Fibroblast of skin of back (primary cell): Measurements from ENCODE around the gene SAP30L. TPM values are rescaled to one million over a fixed set of nuclear protein-coding genes. Genes with fewer than 3 reads are reported as not detected.

ENCODE experiments used
- DNase-seq: peaks from one replicate; pipeline ENCODE4 v3.0.0-alpha.2; 2013
- polyA plus RNA-seq, 2 experiments: library from polyadenylated mRNA; unstranded; fragments of 120-200 nt; gene quantifications; one replicate each; pipeline ENCODE4 v1.2.1, GENCODE V29; 2013; ENCODE audit not compliant: insufficient read length in 2 of 2

The SAP30L gene, protein sequence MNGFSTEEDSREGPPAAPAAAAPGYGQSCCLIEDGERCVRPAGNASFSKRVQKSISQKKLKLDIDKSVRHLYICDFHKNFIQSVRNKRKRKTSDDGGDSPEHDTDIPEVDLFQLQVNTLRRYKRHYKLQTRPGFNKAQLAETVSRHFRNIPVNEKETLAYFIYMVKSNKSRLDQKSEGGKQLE
- polyA plus RNA-seq (2013, experiment 1 of 2; ENCODE audit: insufficient read length), result 31.0 TPM
- 24.0 TPM for polyA plus RNA-seq (2013, experiment 2 of 2; ENCODE audit: insufficient read length)

DNA sequence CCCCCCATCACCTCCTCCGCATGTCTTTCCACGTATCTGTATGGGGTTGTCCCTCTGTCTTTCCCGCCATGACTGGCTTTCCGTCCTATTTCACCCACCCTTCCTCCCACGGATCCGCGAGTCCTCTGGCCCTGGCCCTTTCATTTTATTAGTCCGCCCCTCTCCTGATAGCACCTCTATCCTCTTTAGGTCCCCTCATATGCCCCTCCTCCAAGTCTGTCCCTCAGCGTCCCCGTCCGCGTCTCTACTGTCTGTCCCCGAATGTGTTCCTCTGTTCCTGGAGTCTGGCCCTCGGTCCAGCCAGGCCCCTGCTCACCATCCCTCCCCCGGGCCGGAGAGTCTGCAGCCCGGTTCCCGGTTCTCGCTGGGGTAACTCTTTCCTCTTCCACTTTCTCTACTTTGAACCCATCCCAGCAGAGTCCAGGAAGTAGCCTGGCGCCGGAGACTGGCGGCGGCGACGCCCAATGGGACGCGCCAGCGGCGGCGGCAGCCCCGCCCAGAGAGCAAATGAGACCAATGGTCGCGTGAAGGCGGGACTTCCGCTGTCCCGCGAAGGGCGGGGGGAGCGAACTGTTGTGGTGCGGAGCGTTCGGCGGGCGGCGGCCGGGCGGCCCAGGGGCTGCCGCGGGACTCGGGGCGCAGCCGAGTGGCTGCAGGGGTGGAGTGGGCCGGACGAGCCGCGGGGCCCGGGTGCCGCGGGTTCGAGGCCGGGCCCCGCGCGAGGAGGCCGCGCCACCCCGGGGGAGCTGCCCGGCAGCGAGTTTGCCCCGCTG, at the start of gene SAP30L:
Gene SAP30L, plus strand, starts transcription at position 576 of the 773 bp plus-strand sequence. CDS start 608 bp downstream, outside the sequence.
- DNase-seq, result peak; percentile 94

GRCh38 chr5:154396128-154396527, 49.7 kb upstream of the SAP30L start:
- no peak for DNase-seq

GRCh38 chr5:154397652-154398406, 48.0 kb upstream of the SAP30L start:
- DNase-seq, result no peak

GRCh38 chr5:154400678-154401077, 45.1 kb upstream of the SAP30L start:
- no peak for DNase-seq

DNA sequence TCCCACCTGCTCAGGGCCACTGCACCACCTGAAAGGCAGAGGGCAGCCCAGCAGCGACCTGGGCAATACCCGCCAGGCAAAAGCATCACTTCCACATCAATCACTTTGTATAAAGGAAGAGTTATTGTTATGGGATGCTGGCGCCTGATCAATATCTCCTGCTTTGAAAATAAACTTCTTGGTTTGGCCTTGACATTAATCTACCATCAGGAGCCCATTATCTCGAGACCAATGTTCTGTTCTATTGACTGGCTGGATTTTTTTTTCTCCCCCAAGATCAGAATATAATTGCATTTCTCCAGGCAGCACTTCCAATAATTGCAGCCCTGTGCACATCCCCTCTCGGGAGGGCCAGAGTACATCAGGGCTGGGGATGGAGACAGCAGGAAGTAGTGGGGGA, 44.4 kb upstream of the SAP30L start:
- no peak for DNase-seq

GRCh38 chr5:154401931-154402330, 43.9 kb upstream of the SAP30L start:
- DNase-seq, result no peak

DNA sequence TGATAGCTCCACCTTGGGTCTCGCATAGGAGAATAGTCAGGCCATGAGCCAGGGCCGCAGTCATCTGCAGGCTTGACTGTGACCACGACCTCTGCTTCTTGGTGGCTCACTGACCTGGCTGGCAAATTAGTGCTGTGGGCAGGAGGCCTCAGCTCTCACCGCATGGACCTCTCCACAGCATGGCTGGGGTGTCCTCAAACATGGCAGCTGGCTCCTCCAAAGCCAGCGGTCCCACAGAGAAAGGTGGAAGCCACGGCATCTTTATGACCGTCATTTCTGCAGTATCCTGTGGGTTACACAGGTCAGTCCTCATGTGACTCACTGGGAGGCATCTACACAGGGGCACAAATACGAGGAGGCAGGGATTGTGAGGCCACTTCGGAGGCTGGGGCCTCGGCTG, 43.2 kb upstream of the SAP30L start:
- DNase-seq, result no peak

GRCh38 chr5:154403234-154403633, 42.6 kb upstream of the SAP30L start:
- DNase-seq, result peak; percentile 29

DNA sequence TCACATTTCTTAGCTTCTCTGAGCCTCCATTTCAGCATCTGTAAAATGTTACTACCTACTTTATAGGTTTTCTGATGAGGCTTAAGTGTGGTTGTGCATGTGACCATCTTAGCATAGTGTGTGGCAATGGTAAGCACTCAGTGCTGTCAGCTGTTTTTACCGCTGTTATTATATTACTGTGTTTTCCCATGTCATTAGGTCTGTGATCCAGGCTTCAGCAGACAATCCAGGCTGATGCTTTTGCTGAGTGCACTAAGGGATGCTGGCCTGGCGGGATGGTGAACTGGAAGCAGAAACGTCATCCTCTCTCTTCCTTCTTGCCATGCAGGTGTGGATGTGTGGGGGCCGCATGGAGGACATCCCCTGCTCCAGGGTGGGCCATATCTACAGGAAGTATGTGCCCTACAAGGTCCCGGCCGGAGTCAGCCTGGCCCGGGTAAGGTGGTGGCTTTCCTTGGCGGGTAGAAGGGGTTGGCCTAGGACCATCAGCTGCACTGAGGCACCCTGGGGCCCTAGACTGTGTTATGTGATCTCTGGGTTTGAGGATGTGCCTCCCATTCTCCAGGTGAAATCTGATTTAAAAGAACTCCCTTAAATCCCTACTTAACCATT, 41.9 kb upstream of the SAP30L start:
- no peak for DNase-seq

GRCh38 chr5:154405078-154405792, 40.6 kb upstream of the SAP30L start:
- DNase-seq, result peak; percentile 75

DNA sequence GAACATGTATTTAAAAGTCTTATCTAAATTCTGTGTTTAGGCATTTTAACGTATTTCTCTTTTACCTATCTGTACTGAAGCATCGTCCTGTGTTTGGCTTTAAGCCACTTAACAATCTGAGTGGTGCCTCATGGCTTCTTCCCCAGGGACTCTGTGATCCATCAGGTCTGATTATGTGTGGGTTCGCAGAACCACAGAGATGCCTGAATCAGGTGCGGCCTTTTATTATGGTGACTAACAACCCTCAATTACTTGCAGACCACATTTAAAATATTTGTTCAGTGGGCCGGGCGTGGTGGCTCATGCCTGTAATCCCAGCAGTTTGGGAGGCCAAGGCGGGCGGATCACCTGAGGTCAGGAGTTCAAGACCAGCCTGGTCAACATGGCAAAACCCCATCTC, 39.6 kb upstream of the SAP30L start:
- no peak for DNase-seq

DNA sequence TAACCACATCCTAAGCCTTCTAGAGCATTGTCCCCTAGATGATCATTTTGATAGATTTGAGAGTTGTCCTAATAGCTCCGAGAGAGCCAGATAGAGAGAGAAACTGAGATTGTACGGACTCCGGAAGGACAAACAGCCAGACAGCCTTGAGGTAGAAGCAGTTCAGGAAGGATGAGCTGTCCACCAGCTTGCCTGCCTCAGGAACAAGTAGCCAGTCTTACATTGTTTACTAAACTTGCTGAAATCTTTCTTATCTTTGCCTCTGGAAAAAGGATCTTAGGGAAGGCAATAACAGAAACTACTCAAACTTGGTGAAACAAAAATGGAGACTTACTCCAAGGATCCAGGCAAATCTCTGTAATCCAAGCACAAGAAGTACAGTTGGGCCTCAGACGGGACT, 39.0 kb upstream of the SAP30L start:
- no peak for DNase-seq

GRCh38 chr5:154408811-154409210, 37.0 kb upstream of the SAP30L start:
- DNase-seq, result no peak

- DNase-seq, result no peak
Observed at GRCh38 chr5:154409230-154409840, 36.5 kb upstream of the SAP30L start.

DNA sequence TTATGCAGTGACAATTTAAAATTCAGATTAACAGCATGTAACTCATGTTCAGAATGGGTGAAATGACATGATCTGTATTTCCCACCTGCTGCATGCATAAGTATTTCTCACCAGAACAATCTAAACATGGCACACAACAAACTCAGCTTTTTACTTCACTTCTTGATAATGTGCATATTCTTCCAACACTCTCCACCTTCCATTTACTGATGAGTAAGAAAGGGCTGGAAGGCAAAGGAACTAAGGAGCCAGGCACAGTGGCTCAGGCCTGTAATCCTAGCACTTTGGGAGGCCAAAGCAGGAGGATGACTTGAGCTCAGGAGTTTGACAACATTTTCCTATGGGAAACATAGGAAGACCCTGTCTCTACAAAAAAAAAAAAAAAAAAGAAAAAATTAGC, 35.8 kb upstream of the SAP30L start:
- no peak for DNase-seq

- DNase-seq, result no peak
Observed at GRCh38 chr5:154410786-154411185, 35.0 kb upstream of the SAP30L start.

DNA sequence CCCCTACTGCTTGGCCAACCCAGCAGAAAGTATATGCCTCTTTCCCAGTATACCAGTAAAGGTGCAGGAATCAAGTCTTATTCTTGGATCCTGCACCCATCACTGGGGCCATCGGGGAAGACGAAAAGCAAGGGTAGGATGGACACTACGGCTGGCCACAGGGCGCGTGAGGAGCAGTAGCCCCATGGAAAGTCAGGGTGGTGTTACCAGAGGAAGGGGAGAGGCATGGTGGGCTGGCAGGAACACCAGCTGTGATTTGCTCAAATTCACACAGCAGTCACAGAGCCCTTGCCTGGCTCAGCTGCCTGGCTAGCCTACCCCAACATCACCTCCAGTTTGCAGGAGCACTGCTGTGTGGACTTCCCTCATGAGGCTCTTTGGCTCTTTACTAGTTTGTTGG, 34.5 kb upstream of the SAP30L start:
- no peak for DNase-seq

GRCh38 chr5:154412316-154412715, 33.5 kb upstream of the SAP30L start:
- no peak for DNase-seq

DNA sequence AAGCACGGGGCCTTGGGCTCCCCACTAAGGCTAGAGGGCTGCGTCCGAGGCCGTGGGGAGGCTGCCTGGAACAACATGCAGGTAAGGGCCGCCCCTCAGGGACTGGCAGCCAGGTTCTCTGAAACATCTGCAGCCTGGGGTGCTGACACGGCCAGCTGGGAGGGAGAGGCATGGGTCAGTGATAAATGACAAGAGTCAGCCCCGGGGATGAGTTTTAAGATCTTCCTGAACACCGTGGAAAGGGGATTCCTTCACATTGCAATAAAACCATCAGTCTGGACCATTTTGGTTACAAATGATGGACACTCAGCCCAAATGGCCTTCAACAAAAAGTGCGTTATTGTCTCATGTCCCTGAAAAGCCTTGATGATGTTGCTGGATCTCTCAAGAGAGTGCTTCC, 32.9 kb upstream of the SAP30L start:
- no peak for DNase-seq

DNA sequence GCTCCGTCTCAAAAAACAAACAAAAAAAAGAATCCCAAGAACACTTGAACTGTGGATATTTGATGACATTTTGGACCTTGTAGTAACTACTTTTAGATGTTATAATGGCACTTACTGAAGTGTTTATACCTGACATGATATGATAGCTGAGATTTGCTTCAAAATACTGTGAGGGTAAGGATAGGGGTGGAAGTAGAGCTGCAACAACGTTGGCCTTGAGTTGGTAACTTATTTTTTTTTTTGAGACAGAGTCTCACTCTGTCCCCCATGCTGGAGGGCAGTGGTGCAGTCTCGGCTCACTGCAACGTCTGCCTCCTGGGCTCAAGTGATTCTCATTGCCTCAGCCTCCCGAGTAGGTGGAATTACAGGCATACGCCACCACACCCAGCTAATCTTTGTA, 30.7 kb upstream of the SAP30L start:
- no peak for DNase-seq

GRCh38 chr5:154418344-154418820, 27.4 kb upstream of the SAP30L start:
- no peak for DNase-seq

GRCh38 chr5:154419236-154419635, 26.6 kb upstream of the SAP30L start:
- DNase-seq, result no peak
